ENCODE data around the gene TECTB.

Gene TECTB

DNA sequence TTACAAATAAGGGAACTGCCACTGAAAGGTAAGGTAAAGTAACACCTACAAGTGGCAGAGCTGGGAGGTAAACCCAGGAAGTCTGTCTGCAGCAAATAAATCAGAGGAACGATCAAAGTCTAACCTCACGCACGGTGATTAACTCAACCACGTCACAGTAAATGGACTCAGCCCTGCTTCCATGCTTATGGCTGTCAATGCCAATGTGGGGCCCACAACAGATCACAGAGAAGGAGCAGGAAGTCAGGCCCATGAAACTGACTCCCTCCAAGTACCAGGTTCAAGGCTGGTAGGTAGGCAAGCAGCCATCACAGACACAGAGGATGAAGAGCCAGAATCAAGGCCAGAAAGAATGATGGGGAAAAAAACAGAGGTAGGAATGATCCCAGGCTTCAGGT is 52.7 kb downstream of the TECTB start:
- no peak for DNase-seq (ENCODE audit: low read depth, low spot score)
- H3K4me3 ChIP-seq (ENCODE audit: low read depth, low read length): no peak overlapping the region
- TF ChIP-seq, protein P1, sequence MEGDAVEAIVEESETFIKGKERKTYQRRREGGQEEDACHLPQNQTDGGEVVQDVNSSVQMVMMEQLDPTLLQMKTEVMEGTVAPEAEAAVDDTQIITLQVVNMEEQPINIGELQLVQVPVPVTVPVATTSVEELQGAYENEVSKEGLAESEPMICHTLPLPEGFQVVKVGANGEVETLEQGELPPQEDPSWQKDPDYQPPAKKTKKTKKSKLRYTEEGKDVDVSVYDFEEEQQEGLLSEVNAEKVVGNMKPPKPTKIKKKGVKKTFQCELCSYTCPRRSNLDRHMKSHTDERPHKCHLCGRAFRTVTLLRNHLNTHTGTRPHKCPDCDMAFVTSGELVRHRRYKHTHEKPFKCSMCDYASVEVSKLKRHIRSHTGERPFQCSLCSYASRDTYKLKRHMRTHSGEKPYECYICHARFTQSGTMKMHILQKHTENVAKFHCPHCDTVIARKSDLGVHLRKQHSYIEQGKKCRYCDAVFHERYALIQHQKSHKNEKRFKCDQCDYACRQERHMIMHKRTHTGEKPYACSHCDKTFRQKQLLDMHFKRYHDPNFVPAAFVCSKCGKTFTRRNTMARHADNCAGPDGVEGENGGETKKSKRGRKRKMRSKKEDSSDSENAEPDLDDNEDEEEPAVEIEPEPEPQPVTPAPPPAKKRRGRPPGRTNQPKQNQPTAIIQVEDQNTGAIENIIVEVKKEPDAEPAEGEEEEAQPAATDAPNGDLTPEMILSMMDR (IDR thresholded peaks at IDR 0.05; ENCODE audit: low read depth, low read length): no peak
- in situ Hi-C loops (cut with HindIII; ENCODE audit: low sequenced_read_pairs): no loop called here

DNA sequence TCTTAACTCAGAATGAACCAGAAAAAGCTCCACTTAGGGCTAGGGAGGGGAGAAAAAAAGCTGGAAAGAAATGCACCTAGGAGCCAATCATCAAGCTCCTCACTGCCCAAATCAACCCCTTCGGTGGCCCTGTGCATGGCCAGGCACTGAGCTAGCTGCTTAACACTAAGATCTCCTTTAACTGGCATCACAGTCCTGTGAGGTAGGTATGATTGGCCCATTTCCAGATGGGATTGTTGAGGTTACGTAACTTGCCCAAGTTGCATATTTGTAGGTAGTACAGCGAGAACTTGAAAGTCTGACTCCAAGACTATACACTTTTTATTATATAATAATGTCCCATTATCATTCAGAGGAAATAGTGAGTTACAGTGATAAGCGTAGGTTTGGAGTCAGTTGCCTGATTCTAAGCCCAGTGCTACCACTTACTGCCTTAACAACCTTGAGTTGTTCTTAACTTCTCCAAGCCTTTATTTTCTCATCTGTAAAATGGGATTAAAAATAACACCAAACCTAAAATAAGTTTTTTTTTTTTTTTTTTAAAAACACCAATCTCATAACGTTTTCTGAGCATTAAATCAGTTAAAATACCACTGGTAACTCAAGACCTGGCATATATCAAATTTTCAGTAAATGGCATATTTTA is 53.5 kb downstream of the TECTB start:
- TF ChIP-seq, protein P1 (IDR thresholded peaks at IDR 0.05; ENCODE audit: low read depth, low read length): no peak
- H3K4me3 ChIP-seq (ENCODE audit: low read depth, low read length): no peak overlapping the region
- DNase-seq (ENCODE audit: low read depth, low spot score): no peak
- in situ Hi-C loops (cut with HindIII; ENCODE audit: low sequenced_read_pairs): no loop called here

DNA sequence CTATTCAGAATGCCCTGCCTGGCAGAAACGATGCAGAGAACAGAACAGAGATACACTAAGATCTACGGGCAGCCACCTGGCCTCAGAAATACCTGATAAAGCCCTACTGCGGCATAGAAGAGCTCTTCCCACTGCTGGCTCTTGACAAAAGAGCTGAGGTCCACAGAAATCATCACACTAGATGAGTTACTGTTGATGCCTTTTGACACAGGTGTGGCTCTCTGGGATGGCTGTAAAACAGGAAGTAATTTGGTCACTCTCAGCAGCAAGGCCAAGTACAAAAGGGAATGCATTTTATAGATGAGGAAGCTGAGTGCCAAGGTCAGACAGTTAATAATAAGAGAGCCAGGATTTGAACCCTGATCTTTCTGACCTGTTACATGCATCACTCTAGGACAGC is 55.8 kb downstream of the TECTB start:
- in situ Hi-C loops (cut with HindIII; ENCODE audit: low sequenced_read_pairs): no loop called here
- TF ChIP-seq, protein P1 (IDR thresholded peaks at IDR 0.05; ENCODE audit: low read depth, low read length): no peak
- H3K4me3 ChIP-seq (ENCODE audit: low read depth, low read length): no peak overlapping the region
- DNase-seq (ENCODE audit: low read depth, low spot score): no peak

DNA sequence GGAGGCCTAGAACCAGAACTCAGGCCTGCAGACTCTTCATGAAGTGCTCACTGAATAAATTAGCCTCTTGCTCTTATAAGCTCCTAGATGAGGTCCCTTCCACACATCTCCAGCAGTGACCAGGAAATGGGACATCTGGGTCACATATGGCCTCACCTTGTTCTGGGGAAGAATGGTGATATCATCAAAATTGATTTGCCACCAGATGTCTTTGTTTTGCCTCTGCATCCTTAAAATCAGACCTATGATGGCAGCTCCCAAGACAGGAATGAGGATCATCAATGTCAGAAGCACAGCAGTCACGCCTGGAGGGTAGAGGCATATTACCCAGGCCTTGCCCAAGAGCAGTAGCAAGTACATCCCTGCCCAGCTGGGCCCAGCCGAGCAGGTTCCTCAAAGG is 57.4 kb downstream of the TECTB start:
- H3K4me3 ChIP-seq (ENCODE audit: low read depth, low read length): no peak overlapping the region
- TF ChIP-seq, protein P1 (IDR thresholded peaks at IDR 0.05; ENCODE audit: low read depth, low read length): no peak
- in situ Hi-C loops (cut with HindIII; ENCODE audit: low sequenced_read_pairs): no loop called here
- no peak for DNase-seq (ENCODE audit: low read depth, low spot score)

DNA sequence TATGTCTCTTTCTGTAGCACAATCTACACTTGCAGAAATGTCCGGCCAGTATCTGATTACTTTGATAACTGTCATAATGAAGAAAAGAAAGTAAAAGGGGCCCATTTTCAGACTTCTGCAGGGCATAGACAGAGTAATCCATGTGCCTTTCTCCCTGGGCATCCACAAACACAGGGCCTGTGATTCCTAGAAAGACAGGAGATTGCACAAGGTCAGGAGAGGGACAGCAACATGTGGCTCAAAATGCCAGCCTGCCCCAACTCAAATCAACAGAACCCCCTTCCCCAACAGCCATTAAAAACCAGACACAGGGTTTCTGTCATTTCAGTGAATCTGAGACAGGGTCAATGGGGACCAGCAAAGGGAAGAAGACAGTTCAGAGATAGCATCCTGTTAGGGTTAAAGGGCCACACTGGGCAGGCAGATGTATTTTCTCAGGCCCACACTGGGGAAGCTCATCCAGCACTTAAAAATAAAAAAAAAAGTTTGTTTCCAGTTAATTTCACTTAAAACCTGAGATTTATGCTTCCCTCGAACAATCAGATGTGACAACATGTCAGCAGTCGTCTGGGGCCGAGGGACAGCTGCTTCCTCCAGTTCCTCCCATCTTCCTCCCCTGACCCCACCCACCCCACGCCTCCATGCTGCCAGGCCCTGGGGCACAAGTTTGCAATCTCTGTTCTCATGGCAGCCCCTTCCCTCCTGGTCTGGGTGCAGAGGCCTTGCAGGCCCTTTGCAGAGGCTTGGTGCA is 60.0 kb downstream of the TECTB start:
- in situ Hi-C loops (cut with HindIII; ENCODE audit: low sequenced_read_pairs): no loop called here
- TF ChIP-seq, protein P1 (IDR thresholded peaks at IDR 0.05; ENCODE audit: low read depth, low read length): no peak
- DNase-seq (ENCODE audit: low read depth, low spot score): no peak
- H3K4me3 ChIP-seq (ENCODE audit: low read depth, low read length): no peak overlapping the region

DNA sequence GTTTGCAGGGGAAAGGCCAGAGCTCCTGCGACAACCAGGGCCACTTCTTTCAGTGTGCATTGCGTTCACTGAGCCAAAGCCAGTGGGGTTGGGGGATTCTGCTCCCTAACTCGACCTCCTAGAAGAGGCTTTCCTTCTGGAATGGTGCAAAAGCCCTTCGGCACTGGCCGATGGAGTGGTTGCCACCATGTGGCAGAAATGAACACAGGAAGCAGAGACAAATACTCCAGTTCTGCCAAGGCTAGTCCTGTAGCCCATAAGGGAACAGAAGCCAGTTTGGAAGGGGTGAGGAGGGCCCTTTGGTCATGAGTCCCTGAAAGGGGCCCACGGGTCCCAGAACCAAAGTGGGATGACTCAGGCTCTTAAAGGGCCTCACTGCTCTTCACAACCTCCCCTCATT is 61.1 kb downstream of the TECTB start:
- H3K4me3 ChIP-seq (ENCODE audit: low read depth, low read length): no peak overlapping the region
- TF ChIP-seq, protein P1 (IDR thresholded peaks at IDR 0.05; ENCODE audit: low read depth, low read length): no peak
- DNase-seq (ENCODE audit: low read depth, low spot score): no peak
- in situ Hi-C loops (cut with HindIII; ENCODE audit: low sequenced_read_pairs): no loop called here

Measured in astrocyte of the spinal cord (primary cell).